ENCODE measurements around the gene DBX2.
"Not testable (repeated sequence)": the region's sequence is repeated elsewhere in the genome, so short reads cannot be mapped to it uniquely, and the experiment has no call there.

DBX2 gene

DNA sequence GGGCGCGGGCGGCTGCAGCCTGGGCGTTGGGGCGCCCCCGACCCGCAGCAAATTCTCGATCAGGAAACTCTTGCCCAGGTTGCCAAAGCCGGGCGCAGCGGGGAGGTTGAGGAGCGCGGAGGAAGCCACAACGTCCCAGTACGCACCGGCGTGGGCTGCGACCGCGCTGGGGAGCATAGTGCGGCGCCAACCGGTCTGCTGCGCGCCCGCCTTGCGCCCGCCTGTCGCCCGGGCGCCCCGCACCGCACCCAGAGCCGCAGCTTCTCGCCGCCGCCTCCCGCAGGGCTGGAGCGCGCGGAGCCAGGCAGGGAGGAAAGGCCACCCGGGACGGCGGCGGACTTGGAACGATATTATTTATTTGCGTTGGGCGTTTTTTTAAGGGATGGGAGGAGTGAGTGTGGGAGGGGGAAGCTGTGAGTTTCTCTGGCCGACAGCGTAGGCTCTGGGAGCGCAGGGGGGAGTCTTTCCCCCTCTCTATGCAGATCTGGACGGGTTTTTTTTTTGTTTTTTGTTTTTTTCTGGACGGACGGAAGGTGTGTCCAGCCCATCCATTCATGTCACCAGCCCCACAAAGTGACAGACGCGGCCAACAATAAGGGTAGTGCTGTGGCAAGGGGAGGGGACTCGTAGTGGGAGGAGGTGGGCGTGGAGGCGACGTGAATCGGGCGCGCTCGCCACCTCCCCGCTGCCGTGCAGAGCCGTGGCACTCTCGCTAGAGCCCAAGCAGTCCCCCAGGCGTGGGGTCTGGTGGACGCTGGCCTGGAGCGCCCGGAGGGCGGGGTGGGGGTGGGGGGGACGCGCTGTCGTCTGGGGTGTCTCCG is at the start of gene DBX2:
TSS of gene DBX2 (minus strand) at position 349 of the 821 bp plus-strand sequence. CDS start at position 177, 172 bp downstream.
- DNase-seq (ENCODE audit: low read depth), result no peak

DNA sequence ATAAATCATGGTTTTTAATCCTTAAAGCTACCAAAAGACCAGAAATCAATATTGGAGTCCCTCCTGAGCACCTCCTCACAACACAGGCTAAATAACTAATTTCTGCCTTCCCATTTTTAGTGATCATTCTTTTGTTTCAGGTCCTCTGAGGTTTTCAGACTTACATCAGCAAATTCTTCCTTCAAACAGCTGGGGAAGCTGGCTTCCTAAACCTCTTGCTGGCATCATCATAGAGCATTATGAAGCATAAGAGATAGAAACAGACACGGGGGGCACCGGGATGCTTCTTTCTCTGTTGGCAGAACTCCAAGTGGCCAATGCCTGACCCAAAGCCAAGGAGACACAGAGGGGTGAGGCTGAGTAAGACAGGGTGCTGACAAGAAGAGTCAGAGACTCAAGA is 47.9 kb upstream of the DBX2 start:
- no peak for DNase-seq (ENCODE audit: low read depth)

DNA sequence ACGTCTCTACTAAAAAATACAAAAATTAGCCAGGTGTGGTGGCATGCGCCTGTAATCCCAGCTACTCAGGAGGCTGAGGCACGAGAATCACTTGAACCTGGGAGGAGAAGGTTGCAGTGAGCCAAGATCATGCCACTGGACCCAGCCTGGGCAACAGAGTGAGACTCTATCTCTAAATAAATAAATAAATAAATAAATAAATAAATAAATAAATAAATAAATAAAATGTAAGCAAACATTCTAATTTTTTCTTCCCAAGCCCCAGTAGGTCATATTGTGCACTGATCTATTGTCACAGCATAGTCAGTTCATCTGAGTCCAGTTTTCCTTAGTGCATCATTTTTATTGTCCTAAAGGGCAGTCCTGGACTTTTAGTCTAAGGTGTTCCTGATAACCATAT is 44.5 kb upstream of the DBX2 start:
- DNase-seq (ENCODE audit: low read depth), result not testable (repeated sequence)

DNA sequence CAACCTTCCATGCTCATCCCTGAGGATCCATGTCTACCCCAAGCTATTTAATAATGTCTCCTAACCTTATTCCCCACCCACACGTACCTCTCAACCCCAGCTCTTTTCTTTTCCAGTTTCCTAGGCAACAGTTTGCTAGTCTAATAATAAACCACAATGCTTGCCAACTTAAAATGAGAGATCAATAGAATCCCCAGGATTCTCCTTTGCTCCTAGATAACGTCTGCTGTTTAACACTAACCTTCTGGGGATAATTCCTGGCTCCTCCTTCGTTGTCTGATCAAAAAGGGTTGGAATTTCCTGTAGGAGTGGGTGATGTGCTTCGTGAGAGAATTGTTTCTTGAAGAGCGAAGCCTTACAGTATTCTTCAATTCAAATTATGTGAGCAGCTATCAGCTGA is 42.2 kb upstream of the DBX2 start:
- no peak for DNase-seq (ENCODE audit: low read depth)

DNA sequence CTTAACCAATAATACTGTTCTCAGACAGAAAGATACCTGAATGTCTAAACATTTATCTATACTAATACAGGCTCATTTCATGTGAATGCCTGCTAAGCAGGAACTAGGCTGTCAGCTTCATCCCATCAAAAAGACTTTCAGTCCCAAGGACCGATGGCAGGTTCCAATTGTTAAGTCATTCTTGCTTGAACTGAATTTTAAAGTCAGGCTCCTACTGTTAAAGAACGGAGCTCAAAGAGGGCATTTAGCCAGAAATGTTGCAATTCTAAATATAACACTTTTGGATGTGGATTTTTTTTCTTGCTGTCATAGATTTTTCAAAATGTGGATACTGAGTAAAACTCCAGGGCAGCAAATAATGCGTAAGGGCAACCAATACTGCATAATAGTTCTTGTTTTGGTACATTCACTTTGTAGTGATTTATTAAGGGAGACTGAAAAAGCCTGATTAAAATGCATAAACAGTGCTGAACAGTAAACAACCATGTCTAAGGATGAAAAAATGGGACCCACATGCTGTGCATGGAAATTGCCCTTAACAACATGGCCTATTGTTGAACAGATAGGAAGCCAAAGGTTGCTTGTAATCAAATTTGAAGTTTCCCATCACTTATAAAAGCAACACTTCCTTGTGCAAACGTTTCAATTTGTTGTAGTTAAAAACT is 38.6 kb upstream of the DBX2 start:
- DNase-seq (ENCODE audit: low read depth), result no peak

DNA sequence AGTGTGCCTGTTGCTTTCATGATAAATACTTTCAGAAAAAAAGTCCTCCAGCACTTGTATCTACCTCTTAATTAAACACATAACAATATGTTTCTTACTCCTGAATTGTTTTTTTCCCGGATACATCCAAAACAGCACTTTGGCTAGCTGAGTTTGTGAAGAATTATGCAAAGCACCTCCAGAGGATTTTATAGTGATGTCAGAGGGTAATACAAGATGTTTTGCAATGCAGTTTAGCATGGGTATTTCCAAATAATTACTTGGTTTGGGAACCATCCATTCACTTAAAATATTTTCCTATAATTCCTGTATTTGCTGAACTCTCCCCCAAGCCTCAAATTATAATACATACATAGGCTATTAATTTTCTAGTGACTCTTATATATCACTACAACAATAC is 37.7 kb upstream of the DBX2 start:
- DNase-seq (ENCODE audit: low read depth), result no peak

DNA sequence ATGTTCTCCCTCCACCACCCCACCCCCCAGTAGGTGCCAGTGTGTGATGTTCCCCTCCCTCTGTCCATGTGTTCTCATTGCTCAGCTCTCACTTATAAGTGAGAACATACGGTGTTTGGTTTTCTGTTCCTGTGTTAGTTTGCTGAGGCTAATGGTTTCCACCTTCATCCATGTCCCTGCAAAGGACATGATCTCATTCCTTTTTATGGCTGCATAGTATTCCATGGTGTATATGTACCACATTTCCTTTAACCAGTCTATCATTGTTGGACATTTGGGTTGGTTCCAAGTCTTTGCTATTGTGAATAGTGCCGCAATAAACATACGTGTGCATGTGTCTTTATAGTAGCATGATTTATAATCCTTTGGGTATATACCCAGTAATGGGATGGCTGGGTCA is 33.3 kb upstream of the DBX2 start:
- DNase-seq (ENCODE audit: low read depth), result not testable (repeated sequence)

DNA sequence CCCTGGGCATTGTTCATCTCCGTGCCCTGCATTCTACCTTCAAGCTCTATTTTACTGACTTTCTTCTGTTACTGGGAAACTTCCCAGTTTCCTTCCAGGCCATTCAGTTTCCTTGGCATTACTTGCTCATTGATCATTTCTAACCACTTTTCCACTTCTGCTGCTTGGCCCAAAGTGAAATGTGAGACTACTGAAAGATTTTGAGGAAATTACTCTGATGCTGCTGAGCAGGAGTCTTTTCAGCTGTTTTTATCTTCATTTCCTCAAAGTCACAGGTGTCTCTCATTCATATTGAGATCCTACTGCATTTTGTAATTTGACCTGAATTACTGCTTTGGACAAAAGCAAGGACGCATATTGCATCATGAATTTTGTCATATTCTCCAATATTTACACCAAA is 26.4 kb upstream of the DBX2 start:
- no peak for DNase-seq (ENCODE audit: low read depth)

DNA sequence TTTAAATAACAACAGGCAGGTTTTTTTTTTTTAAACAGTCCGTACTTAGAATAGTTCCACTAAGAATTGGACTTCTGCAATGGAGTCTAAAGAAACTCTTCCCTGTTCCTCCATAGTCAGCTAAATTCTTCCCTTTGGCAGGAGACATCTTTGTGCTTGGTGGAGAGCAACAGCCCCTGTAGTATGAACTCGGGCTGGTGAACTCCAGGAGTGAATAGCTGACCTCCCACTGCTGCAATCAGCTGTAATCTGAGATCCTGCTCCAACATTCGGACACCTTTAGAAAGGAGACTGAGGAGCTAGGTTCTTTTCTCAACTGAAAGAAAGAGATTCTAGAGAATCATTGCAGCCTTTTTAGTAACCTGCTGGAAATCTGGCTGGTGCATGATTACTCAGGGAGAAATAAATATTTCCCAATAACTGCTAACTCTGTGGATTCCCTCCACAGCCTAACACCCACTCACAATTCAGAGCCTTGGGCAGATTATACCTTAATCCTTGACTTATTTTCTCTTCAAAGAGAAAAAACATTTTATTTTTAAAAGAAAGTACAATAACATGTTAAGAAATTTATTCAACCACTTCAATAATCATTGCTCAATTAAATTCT is 25.6 kb upstream of the DBX2 start:
- no peak for DNase-seq (ENCODE audit: low read depth)

DNA sequence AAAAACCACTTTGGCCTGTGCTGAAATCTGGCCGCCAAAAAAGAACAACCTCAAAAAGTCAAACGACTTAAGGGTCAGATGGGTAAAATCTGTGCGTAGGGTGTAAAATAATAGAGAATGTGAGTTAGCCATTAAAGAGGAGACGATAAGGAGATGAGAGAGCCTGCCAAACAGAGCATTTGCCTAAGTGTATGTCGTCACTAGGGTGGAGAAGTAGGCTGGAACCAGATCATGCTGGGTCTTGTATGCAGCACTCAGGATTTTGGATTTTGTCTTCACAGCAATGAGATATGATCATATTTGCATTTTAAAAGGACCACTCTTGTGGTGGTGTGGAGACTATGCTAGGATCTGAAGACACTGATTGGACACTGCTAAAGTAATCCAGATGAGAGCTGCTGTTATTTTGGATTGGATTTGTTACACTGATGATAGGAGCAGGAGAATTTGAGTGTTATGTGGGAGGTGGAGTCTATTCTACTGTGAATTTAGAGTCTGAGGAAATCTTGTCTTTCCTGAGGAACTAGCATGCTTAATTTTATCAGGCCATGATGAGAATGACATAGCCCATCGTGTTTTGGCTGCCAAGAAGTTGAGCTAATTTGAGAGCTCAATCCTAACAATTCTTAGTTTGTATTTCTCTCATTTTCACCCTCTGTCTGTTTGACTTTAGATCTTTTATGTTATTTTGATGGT is 24.8 kb upstream of the DBX2 start:
- no peak for DNase-seq (ENCODE audit: low read depth)

DNA sequence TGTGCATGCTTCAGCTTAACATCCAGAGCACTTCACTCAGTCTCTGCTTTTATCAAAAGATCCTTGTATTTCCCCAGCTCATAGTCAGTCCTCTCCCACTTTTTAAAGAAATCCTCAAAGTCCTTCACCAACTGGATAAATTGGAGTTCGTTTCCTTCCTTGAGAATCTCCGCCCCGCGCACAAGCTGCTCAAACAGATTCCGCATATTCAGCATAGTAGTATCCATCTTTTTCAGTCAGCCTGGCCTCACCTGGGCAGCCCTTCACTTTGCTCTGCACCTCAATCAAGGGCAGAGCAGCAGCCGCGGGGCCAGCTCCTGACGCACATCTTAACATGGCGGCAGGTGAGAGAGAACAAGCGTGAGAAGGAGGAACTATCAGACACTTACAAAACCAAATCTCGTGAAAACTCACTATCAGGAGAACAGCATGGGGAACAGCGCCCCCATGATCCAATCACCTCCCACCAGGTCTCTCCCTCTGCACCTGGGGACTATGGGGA is 14.3 kb upstream of the DBX2 start:
- no peak for DNase-seq (ENCODE audit: low read depth)

DNA sequence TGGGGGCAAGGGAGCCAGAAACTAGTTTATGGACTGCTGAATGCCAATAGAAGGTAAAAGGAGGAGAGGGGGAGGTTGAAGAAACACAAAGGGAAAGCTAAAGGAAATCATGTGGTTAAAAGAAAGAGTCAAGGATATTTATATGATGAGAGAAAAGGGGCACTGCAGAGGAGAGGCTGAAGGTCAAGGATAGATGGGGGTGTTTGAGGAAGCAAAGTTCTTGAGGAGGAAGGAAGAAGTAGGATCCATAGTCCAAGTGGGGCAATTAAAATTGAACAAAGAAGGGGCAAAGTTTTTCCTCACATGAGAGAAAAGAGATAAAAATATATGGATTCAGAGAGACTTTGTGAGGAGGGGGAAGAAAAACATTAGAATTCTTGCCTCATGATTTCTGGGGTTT is 10.1 kb upstream of the DBX2 start:
- no peak for DNase-seq (ENCODE audit: low read depth)

DNA sequence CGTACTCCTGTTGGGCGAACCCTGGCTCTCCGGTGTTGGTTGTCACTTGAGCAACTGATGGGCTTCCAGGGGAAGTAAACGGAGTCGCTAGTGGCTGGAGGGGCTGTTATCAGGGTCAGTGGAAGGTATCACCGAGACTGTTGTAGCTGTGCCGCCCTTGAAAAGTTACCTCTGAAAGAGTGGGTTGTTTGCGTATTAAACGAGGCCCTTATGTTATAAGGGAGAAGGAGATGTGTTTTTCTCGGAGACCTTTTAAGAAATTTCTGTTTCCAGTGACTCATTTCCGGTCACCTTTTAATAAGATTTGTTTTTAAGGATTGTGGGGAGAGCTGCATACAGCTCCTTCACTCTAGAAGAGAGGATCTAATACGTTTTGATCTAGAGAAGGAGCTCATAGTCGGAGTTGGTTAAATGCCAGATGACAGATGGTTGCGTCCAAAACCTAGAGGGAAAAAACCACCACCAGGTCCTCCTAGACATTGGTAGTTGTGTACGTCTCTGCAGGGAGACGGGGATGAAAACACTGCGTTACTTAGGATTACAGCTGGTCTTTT is 750 bp upstream of the DBX2 start:
- no peak for DNase-seq (ENCODE audit: low read depth)

DNA sequence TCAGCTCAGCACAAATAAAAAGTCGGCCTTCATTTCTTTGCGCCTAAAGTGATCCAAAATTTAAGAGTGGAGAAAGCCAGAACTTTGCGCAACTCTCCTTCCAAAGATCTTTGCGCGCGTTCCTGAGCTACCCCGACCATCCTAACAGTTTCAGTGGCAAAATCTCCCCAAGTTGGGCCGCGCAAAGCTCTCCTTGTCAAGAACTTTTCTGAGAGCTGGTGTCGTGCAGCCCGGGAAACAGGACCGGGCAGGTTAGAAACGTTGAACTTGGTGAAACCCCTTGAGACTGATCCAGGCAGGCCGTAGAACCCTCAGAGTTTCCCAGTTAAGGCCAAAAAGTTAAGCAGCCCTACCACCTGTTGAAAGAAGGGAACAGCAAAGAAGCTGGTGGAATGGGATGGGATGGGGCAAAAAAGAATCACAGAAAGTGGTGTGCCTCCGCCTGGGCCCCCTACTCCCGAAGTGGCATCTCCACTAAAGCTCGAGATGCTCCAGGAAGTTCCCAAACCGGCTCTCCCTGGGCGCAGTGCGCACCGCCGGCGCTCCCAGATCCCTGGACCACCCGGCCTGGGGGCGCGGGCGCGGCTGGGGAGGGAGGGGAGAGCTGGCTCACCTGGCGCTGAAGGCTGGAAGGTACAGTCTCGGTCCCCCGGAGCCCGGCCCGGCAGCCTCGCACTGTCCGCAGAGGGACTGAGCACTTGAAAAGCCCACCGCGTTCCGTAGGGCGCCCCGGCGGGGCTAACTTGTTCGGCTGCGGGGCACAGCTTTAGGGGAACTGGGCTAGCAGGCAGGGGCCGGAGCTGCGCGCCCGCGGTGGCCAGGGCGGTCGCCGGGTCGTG is 768 bp downstream of the DBX2 start:
- DNase-seq (ENCODE audit: low read depth), result no peak

DNA sequence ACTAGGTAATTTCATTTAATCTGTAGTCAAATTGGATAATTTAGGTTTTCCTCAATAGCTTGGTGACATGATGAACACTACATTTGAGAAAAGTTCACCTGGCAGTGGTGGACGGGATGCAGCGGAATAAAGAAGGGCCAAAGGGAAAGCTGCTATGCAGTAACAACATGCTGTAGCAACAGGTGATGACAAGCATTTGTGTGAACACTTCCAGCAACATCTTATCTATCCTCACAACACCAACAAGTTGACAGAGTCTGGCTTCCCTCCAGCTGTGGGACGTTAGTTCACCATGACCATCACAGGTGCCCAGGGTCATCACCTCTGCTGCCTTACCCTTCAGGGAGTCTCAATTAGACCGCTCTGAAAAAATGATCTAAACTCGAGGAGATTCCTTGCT is 8.3 kb downstream of the DBX2 start:
- DNase-seq (ENCODE audit: low read depth), result no peak

DNA sequence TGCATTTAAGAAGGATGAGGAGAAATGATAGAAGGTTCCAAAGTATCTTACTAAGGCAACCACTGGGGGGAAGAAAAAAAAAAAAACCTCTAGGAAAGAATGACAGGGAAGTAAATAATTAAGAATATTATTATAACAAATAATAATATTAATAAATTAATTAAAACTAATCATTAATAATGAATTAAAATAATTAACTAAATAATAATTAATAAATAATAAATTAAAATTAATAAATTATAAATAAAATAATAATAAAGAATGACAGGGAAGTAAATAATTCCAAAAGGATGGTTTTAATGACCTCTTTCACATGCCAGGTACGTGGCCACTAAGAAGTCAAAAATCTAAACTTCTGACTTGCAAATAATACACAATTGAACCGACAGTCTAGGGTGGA is 9.9 kb downstream of the DBX2 start:
- DNase-seq (ENCODE audit: low read depth), result no peak

DNA sequence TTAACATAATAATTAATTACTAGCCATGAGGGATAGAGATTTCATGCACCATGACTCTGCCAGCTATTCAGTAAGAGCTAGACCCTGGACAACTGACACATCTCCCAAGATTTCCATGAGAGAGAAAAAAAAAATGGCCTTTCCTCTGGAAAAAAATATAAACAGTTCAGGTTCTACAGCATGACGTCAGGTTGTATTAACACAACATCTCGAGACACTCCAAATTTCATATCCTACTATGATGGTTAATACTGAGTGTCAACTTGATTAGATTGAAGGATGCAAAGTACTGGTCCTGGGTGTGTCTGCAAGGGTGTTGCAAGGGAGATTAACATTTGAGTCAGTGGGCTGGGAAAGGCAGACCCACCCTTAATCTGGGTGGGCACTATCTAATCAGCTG is 11.1 kb downstream of the DBX2 start:
- no peak for DNase-seq (ENCODE audit: low read depth)

DNA sequence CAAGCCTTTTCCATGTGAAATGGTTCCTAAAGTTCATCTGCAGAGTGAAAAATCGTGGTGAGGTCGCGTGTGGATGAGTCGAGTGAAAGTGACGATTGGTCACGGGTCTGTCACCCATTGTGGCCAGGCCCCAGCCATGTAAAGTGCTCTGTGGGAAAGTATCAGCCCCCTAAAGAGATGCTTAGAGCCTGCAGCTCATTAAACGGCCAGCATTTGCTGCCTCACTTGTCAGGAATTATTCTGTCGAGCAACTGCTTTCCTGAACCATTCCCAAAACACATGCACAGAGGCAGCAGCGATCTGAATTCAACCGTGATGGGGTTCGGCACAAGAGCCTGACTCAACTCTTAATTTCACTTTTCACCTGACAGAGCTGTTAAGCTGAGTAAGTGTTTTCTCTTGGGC is 16.0 kb downstream of the DBX2 start:
- no peak for DNase-seq (ENCODE audit: low read depth)

DNA sequence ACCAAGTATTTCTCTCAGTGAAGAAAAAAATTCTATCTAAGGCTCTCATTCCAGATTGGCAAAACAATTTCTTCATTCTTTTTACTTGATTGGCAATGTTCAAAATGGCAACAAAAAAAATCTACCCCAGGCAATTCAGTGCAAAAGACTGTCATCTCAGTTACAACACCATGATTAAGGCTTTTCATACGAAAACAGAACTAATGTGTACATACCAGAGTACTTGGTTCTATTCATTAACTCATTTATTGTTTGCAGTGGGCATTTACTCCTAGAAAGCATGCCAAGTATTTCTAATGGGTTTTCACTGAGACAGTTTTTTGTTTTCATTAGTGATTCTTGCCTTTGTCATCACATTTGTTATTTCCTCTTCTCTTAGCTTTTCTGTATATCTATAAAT is 33.0 kb downstream of the DBX2 start:
- DNase-seq (ENCODE audit: low read depth), result no peak

DNA sequence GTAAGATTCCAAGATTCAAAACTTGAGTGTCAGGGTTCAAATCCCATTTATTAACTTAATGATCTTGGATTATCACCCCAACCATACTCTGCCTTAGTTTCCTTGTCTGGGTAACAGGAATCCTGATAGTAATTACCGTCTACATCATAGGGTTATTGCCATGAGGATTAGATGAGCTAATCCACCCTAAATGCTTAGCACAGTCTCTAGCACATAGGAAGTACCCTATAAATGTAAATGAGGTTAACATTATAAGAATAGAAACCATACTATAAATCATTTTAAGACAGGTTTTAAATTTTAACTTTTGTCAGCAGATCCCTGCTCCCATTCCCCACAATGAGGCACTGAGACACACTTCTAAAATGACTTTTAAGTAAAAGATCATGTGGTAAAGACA is 36.5 kb downstream of the DBX2 start:
- DNase-seq (ENCODE audit: low read depth), result no peak

DNA sequence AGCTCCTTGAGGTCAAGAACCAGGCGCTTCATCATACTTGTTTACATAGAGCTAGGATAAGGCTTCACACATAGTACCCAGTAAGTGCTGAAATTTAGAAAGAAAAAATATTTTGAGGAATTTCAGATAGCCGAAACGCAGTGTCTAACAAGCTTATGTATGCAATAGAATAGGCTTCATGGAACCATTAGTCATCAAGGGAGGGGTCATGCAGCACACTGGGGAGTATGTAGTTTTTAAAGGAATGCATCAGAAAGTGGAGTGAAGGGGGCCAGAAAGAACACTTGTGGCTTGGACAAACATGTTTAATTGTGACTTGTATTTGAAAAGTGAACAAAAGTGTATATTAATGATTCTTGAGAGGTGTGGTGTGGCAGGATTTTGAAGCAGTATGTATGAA is 38.1 kb downstream of the DBX2 start:
- no peak for DNase-seq (ENCODE audit: low read depth)

Data from stimulated activated CD8-positive, alpha-beta memory T cell treated with anti-CD3 and anti-CD28 coated beads, Interleukin-12 subunit alpha, Interleukin-12 subunit beta, amount 100 ng/mL, for 4 hours (primary cell).